BLaER1 treated with 17β-estradiol and CSF1 and Interleukin-3, amounts not matched to agents 10 nM and 100 nM (cell line): Measurements from ENCODE around the gene TSTD1.

Experiments
- H3K27ac ChIP-seq, 11 experiments: shearing (Covaris generic); formaldehyde crosslinking; 2 replicates each; pipeline ENCODE4 v1.8.1; 2022
- H3K27me3 ChIP-seq, 11 experiments: shearing (Covaris generic); formaldehyde crosslinking; 2 replicates each; pipeline ENCODE4 v1.8.1; 2022
- H3K36me3 ChIP-seq, 11 experiments: shearing (Covaris generic); formaldehyde crosslinking; 2 replicates each; pipeline ENCODE4 v1.8.1; 2022
- H3K4me1 ChIP-seq, 10 experiments: shearing (Covaris generic); formaldehyde crosslinking; 2 replicates each; pipeline ENCODE4 v1.8.1; 2022
- H3K4me2 ChIP-seq, 11 experiments: shearing (Covaris generic); formaldehyde crosslinking; 2 replicates each; pipeline ENCODE4 v1.8.1; 2022
- H3K4me3 ChIP-seq, 10 experiments: shearing (Covaris generic); formaldehyde crosslinking; 2 replicates each; pipeline ENCODE4 v1.8.1; 2022
- H3K9ac ChIP-seq, 11 experiments: shearing (Covaris generic); formaldehyde crosslinking; 2 replicates each; pipeline ENCODE4 v1.8.1; 2022
- H3K9me3 ChIP-seq, 11 experiments: shearing (Covaris generic); formaldehyde crosslinking; replicated peaks in 1 of 11; 2 replicates each; pipeline ENCODE4 v1.8.1; 2022
- H4K20me1 ChIP-seq, 11 experiments: shearing (Covaris generic); formaldehyde crosslinking; 2 replicates each; pipeline ENCODE4 v1.8.1; 2022
- Cebpa-rat ChIP-seq, 11 experiments: shearing (Covaris generic); IDR thresholded peaks; 2 replicates each; pipeline ENCODE4 v1.8.1; 2022

TSTD1 gene

GRCh38 chr1:161061419-161061818, 22.7 kb upstream of the TSTD1 start:
- peaks cover 8 to 60% (median 23%) of the 10 kb centered on the region in 10 experiments; a peak in 17 of 20 replicates for H3K4me1 ChIP-seq
- H4K20me1 ChIP-seq: peaks cover 0 to 100% (median 94%) of the 10 kb centered on the region in 11 experiments; a peak in 16 of 22 replicates
- TF ChIP-seq Cebpa-rat (IDR thresholded peaks at IDR 0.05): no peak
- H3K36me3 ChIP-seq: peaks cover 53 to 98% (median 90%) of the 10 kb centered on the region in 11 experiments
- no peaks in the 10 kb centered on the region for H3K9me3 ChIP-seq
- no peaks in the 10 kb centered on the region for H3K27me3 ChIP-seq
- no peak overlapping the region for H3K4me2 ChIP-seq
- no peak overlapping the region for H3K27ac ChIP-seq
- H3K9ac ChIP-seq: no peak overlapping the region
- H3K4me3 ChIP-seq: no peak overlapping the region

GRCh38 chr1:161059293-161059692, 20.5 kb upstream of the TSTD1 start:
- peaks cover 61 to 98% (median 92%) of the 10 kb centered on the region in 11 experiments for H3K36me3 ChIP-seq

GRCh38 chr1:161054805-161055204, 16.0 kb upstream of the TSTD1 start:
- Histone ChIP-seq H3K27me3 (no peaks in the 10 kb centered on the region), H3K9ac (no peak overlapping the region), H3K36me3 (peaks cover 88 to 100% (median 94%) of the 10 kb centered on the region in 11 experiments), H3K4me1 (peaks cover 0 to 23% (median 0%) of the 10 kb centered on the region in 10 experiments; a peak in 9 of 20 replicates), H3K4me2 (no peak overlapping the region), H3K27ac (no peak overlapping the region), H3K4me3 (no peak overlapping the region), H4K20me1 (peaks cover 0 to 80% (median 48%) of the 10 kb centered on the region in 11 experiments; a peak in 15 of 22 replicates), H3K9me3 (peaks cover 0 to 13% (median 0%) of the 10 kb centered on the region in 11 experiments; a peak in 2 of 22 replicates)
- no peak for TF ChIP-seq Cebpa-rat (IDR thresholded peaks at IDR 0.05)

More at GRCh38 chr1:161059293-161059692, 20.5 kb upstream of the TSTD1 start:
- peaks cover 0 to 39% (median 7%) of the 10 kb centered on the region in 10 experiments; a peak in 11 of 20 replicates for H3K4me1 ChIP-seq
- TF ChIP-seq Cebpa-rat (IDR thresholded peaks at IDR 0.05): no peak
- peak overlapping the region in 3 of 11 experiments; percentile 16 to 42 (median 17); a peak in 2 of 22 replicates for H3K9ac ChIP-seq
- no peak overlapping the region for H3K4me3 ChIP-seq
- no peak overlapping the region; a peak in 2 of 22 replicates for H3K27ac ChIP-seq
- H3K27me3 ChIP-seq: no peaks in the 10 kb centered on the region
- H4K20me1 ChIP-seq: peaks cover 0 to 97% (median 87%) of the 10 kb centered on the region in 11 experiments; a peak in 16 of 22 replicates
- H3K4me2 ChIP-seq: no peak overlapping the region
- H3K9me3 ChIP-seq: no peaks in the 10 kb centered on the region

GRCh38 chr1:161054232-161054631, 15.5 kb upstream of the TSTD1 start:
- no peak for TF ChIP-seq Cebpa-rat (IDR thresholded peaks at IDR 0.05)
- no peak overlapping the region for H3K4me3 ChIP-seq
- peaks cover 0 to 74% (median 43%) of the 10 kb centered on the region in 11 experiments; a peak in 13 of 22 replicates for H4K20me1 ChIP-seq
- peaks cover 88 to 100% (median 94%) of the 10 kb centered on the region in 11 experiments for H3K36me3 ChIP-seq
- H3K9me3 ChIP-seq: peaks cover 0 to 17% (median 0%) of the 10 kb centered on the region in 11 experiments; a peak in 3 of 22 replicates
- H3K27ac ChIP-seq: no peak overlapping the region
- peaks cover 0 to 28% (median 1%) of the 10 kb centered on the region in 10 experiments; a peak in 9 of 20 replicates for H3K4me1 ChIP-seq
- no peak overlapping the region for H3K9ac ChIP-seq
- no peaks in the 10 kb centered on the region for H3K27me3 ChIP-seq
- no peak overlapping the region for H3K4me2 ChIP-seq

- peaks cover 0 to 42% (median 10%) of the 10 kb centered on the region in 10 experiments; a peak in 12 of 20 replicates for H3K4me1 ChIP-seq
- no peak overlapping the region for H3K4me3 ChIP-seq
- H3K36me3 ChIP-seq: peaks cover 94 to 100% (median 97%) of the 10 kb centered on the region in 11 experiments
- no peaks in the 10 kb centered on the region for H3K27me3 ChIP-seq
- no peak for TF ChIP-seq Cebpa-rat (IDR thresholded peaks at IDR 0.05)
- H3K9me3 ChIP-seq: peaks cover 0 to 17% (median 0%) of the 10 kb centered on the region in 11 experiments; a peak in 3 of 22 replicates
- peaks cover 0 to 61% (median 30%) of the 10 kb centered on the region in 11 experiments; a peak in 13 of 22 replicates for H4K20me1 ChIP-seq
- no peak overlapping the region for H3K9ac ChIP-seq
- no peak overlapping the region for H3K4me2 ChIP-seq
- no peak overlapping the region for H3K27ac ChIP-seq
These were observed 14.1 kb upstream of the TSTD1 start for GRCh38 chr1:161052899-161053298.

GRCh38 chr1:161051219-161051618, 12.5 kb upstream of the TSTD1 start:
- peaks cover 9 to 54% (median 26%) of the 10 kb centered on the region in 10 experiments for H3K4me1 ChIP-seq
- H3K4me3 ChIP-seq: no peak overlapping the region
- H3K4me2 ChIP-seq: no peak overlapping the region
- 0 out of 22 replicates have a peak overlapping the region, but pooled peaks of 1 of the 11 experiments have one; percentile 38 for H3K9ac ChIP-seq
- H3K9me3 ChIP-seq: peaks cover 0 to 17% (median 0%) of the 10 kb centered on the region in 11 experiments; a peak in 3 of 22 replicates
- H3K36me3 ChIP-seq: peaks cover 83 to 95% (median 88%) of the 10 kb centered on the region in 11 experiments
- H4K20me1 ChIP-seq: peaks cover 0 to 44% (median 13%) of the 10 kb centered on the region in 11 experiments; a peak in 11 of 22 replicates
- peak overlapping the region in 1 of 11 experiments; percentile 31; a peak in 1 of 22 replicates for H3K27ac ChIP-seq
- no peaks in the 10 kb centered on the region for H3K27me3 ChIP-seq
- no peak for TF ChIP-seq Cebpa-rat (IDR thresholded peaks at IDR 0.05)

- Histone ChIP-seq H3K9ac (peak overlapping the region in 2 of 11 experiments; percentile 25 to 96; a peak in 3 of 22 replicates), H3K36me3 (peaks cover 64 to 74% (median 69%) of the 10 kb centered on the region in 11 experiments), H3K27ac (peak overlapping the region in 6 of 11 experiments; percentile 92 to 99 (median 98); a peak in 9 of 22 replicates), H4K20me1 (peaks cover 0 to 26% (median 2%) of the 10 kb centered on the region in 11 experiments; a peak in 9 of 22 replicates), H3K4me2 (peak overlapping the region in 4 of 11 experiments; percentile 93 to 98 (median 94); a peak in 7 of 22 replicates), H3K27me3 (no peaks in the 10 kb centered on the region), H3K9me3 (peaks cover 0 to 17% (median 0%) of the 10 kb centered on the region in 11 experiments; a peak in 3 of 22 replicates), H3K4me1 (peaks cover 13 to 56% (median 31%) of the 10 kb centered on the region in 10 experiments), H3K4me3 (no peak overlapping the region; a peak in 1 of 20 replicates)
- no peak for TF ChIP-seq Cebpa-rat (IDR thresholded peaks at IDR 0.05)
These were observed 10.4 kb upstream of the TSTD1 start for GRCh38 chr1:161048949-161049722.
